HEK293 (cell line): Measurements from ENCODE around the gene ZNF507.

Source experiments
- GLI4 ChIP-seq: fragments of 450-650 bp; formaldehyde crosslinking; IDR thresholded peaks from 2 replicates; pipeline ENCODE4 v1.5.1; 2016; ENCODE audit warnings: missing biosample characterization, missing genetic modification characterization
- GLIS2 ChIP-seq: fragments of 450-650 bp; formaldehyde crosslinking; IDR thresholded peaks from 2 replicates; pipeline ENCODE4 v1.5.1; 2016; ENCODE audit warnings: missing biosample characterization, missing genetic modification characterization
- OVOL3 ChIP-seq: fragments of 450-650 bp; formaldehyde crosslinking; IDR thresholded peaks from 2 replicates; pipeline ENCODE4 v1.5.1; 2016; ENCODE audit warnings: missing biosample characterization, missing genetic modification characterization
- SP2 ChIP-seq: fragments of 450-650 bp; formaldehyde crosslinking; IDR thresholded peaks from 2 replicates; pipeline ENCODE4 v1.5.1; 2016; ENCODE audit warnings: missing biosample characterization, missing genetic modification characterization
- ZFP3 ChIP-seq: fragments of 450-650 bp; formaldehyde crosslinking; IDR thresholded peaks from 2 replicates; pipeline ENCODE4 v1.5.1; 2016; ENCODE audit warnings: low read depth, missing biosample characterization, missing genetic modification characterization
- ZNF140 ChIP-seq: fragments of 450-650 bp; formaldehyde crosslinking; IDR thresholded peaks from 2 replicates; pipeline ENCODE4 v1.5.1; 2016; ENCODE audit warnings: missing biosample characterization, missing genetic modification characterization
- ZNF148 ChIP-seq: fragments of 450-650 bp; formaldehyde crosslinking; IDR thresholded peaks from 2 replicates; pipeline ENCODE4 v1.5.0; 2017; ENCODE audit warnings: missing biosample characterization, missing genetic modification characterization, borderline replicate concordance
- ZNF155 ChIP-seq: fragments of 450-650 bp; formaldehyde crosslinking; IDR thresholded peaks from 2 replicates; pipeline ENCODE4 v1.5.1; 2016; ENCODE audit warnings: missing biosample characterization, missing genetic modification characterization
- ZNF202 ChIP-seq: fragments of 450-650 bp; formaldehyde crosslinking; IDR thresholded peaks from 2 replicates; pipeline ENCODE4 v1.5.1; 2016; ENCODE audit warnings: missing biosample characterization, missing genetic modification characterization, borderline replicate concordance
- ZNF280D ChIP-seq: fragments of 450-650 bp; formaldehyde crosslinking; IDR thresholded peaks from 2 replicates; pipeline ENCODE4 v1.5.1; 2016; ENCODE audit warnings: missing biosample characterization, missing genetic modification characterization
- ZNF324 ChIP-seq: fragments of 450-650 bp; formaldehyde crosslinking; IDR thresholded peaks from 2 replicates; pipeline ENCODE4 v1.5.1; 2016; ENCODE audit warnings: missing biosample characterization, missing genetic modification characterization
- ZNF366 ChIP-seq: fragments of 450-650 bp; formaldehyde crosslinking; conservative IDR thresholded peaks from 2 replicates; pipeline ENCODE4 v1.5.1; 2016; ENCODE audit warnings: missing biosample characterization, missing genetic modification characterization
- ZNF394 ChIP-seq: fragments of 450-650 bp; formaldehyde crosslinking; IDR thresholded peaks from 2 replicates; pipeline ENCODE4 v1.5.1; 2016; ENCODE audit warnings: missing biosample characterization, missing genetic modification characterization, mild to moderate bottlenecking, moderate library complexity, borderline replicate concordance
- ZNF513 ChIP-seq: fragments of 450-650 bp; IDR thresholded peaks from 2 replicates; pipeline ENCODE4 v1.5.1; 2018; ENCODE audit warnings: missing biosample characterization, missing genetic modification characterization
- ZNF518A ChIP-seq: fragments of 450-650 bp; formaldehyde crosslinking; conservative IDR thresholded peaks from 2 replicates; pipeline ENCODE4 v1.5.1; 2016; ENCODE audit warnings: low read depth, missing biosample characterization, missing genetic modification characterization
- ZNF600 ChIP-seq: fragments of 450-650 bp; formaldehyde crosslinking; IDR thresholded peaks from 2 replicates; pipeline ENCODE4 v1.5.1; 2016; ENCODE audit warnings: missing biosample characterization, missing genetic modification characterization
- ZNF623 ChIP-seq: fragments of 450-650 bp; formaldehyde crosslinking; IDR thresholded peaks from 2 replicates; pipeline ENCODE4 v1.5.1; 2016; ENCODE audit warnings: missing biosample characterization, missing genetic modification characterization
- ZNF626 ChIP-seq: fragments of 450-650 bp; sonication (Bioruptor Pico); formaldehyde crosslinking; IDR thresholded peaks from 2 replicates; pipeline ENCODE4 v1.5.1; 2018; ENCODE audit warnings: missing biosample characterization, missing genetic modification characterization, inconsistent platforms
- ZNF639 ChIP-seq: fragments of 450-650 bp; formaldehyde crosslinking; IDR thresholded peaks from 2 replicates; pipeline ENCODE4 v1.5.1; 2016; ENCODE audit warnings: missing biosample characterization, missing genetic modification characterization
- ZNF654 ChIP-seq: fragments of 450-650 bp; formaldehyde crosslinking; IDR thresholded peaks from 2 replicates; pipeline ENCODE4 v1.5.1; 2016; ENCODE audit warnings: low read depth, missing biosample characterization, missing genetic modification characterization
- ZNF660 ChIP-seq: fragments of 450-650 bp; IDR thresholded peaks from 2 replicates; pipeline ENCODE4 v1.5.1; 2018; ENCODE audit warnings: missing biosample characterization, mild to moderate bottlenecking, missing genetic modification characterization
- ZNF664 ChIP-seq: fragments of 450-650 bp; formaldehyde crosslinking; IDR thresholded peaks from 2 replicates; pipeline ENCODE4 v1.5.1; 2016; ENCODE audit warnings: missing biosample characterization, missing genetic modification characterization
- ZNF76 ChIP-seq: fragments of 450-650 bp; formaldehyde crosslinking; IDR thresholded peaks from 2 replicates; pipeline ENCODE4; 2016; ENCODE audit warnings: low read depth, missing biosample characterization, missing genetic modification characterization, borderline replicate concordance
- ZNF785 ChIP-seq: fragments of 450-650 bp; formaldehyde crosslinking; IDR thresholded peaks from 2 replicates; pipeline ENCODE4 v1.5.1; 2016; ENCODE audit warnings: missing biosample characterization, missing genetic modification characterization
- ZXDB ChIP-seq: fragments of 450-650 bp; formaldehyde crosslinking; IDR thresholded peaks from 2 replicates; pipeline ENCODE4 v1.5.1; 2016; ENCODE audit warnings: missing biosample characterization, missing genetic modification characterization

The ZNF507 gene

GRCh38 chr19:32405431-32406160, 60.2 kb downstream of the ZNF507 start, which contains the start of gene DPY19L3 (continued):
- peak; percentile 77 for TF ChIP-seq ZNF518A
- 0 out of 2 replicates have a peak, but pooled peaks have one; percentile 5 for TF ChIP-seq OVOL3
- TF ChIP-seq ZNF148 (tag by site-specific recombination), result no peak
- peak; percentile 82; the same call in 1 of the 2 replicates for TF ChIP-seq ZNF626
- peak; percentile 69 for TF ChIP-seq ZNF76 (tag by site-specific recombination)
- peak; percentile 80; the same call in 1 of the 2 replicates for TF ChIP-seq ZNF394 (tag by site-specific recombination)
- no peak for TF ChIP-seq ZNF140 (tag by site-specific recombination)
- TF ChIP-seq ZFP3 (tag by site-specific recombination), result no peak
- peak; percentile 20 for TF ChIP-seq ZNF660 (tag by site-specific recombination)
- TF ChIP-seq ZXDB, result peak; percentile 88
- TF ChIP-seq ZNF280D (tag by site-specific recombination), result no peak
- TF ChIP-seq ZNF600 (tag by site-specific recombination), result peak; percentile 98
- TF ChIP-seq ZNF623 (tag by site-specific recombination), result no peak
- TF ChIP-seq ZNF155, result no peak
- TF ChIP-seq ZNF654 (tag by site-specific recombination), result no peak
- no peak for TF ChIP-seq ZNF202 (tag by site-specific recombination)
- peak; percentile 75 for TF ChIP-seq ZNF639 (tag by site-specific recombination)
- TF ChIP-seq ZNF366, result 0 out of 2 replicates have a peak, but pooled peaks have one; percentile 1
- peak; percentile 88 for TF ChIP-seq GLIS2
- TF ChIP-seq ZNF513, result no peak; the same call in 1 of the 2 replicates
- TF ChIP-seq GLI4 (tag by site-specific recombination), result no peak
- peak; percentile 80; the same call in 1 of the 2 replicates for TF ChIP-seq ZNF324 (tag by site-specific recombination)
- TF ChIP-seq SP2, result peak; percentile 98
- 0 out of 2 replicates have a peak, but pooled peaks have one; percentile 39 for TF ChIP-seq ZNF785 (tag by site-specific recombination)
- TF ChIP-seq ZNF664 (tag by site-specific recombination), result no peak
